CD4-positive, alpha-beta T cell treated with Interleukin-15 for 1 hour (primary cell): ENCODE measurements around the gene CBX4.

Experiments used
- DNase-seq: peaks from one replicate; pipeline ENCODE4 v3.0.0-alpha.2; 2020

Gene CBX4

GRCh38 chr17:79785017-79785899, 54.0 kb downstream of the CBX4 start:
- DNase-seq: no peak

- DNase-seq: no peak
These were observed 54.8 kb downstream of the CBX4 start for GRCh38 chr17:79784353-79785016.

- DNase-seq: no peak
These were observed 55.3 kb downstream of the CBX4 start for GRCh38 chr17:79783891-79784290.
